Right hindlimb (tissue), 1 donor: ENCODE results near the gene SPDYE9.
"Not testable (repeated sequence)": the region's sequence is repeated elsewhere in the genome, so short reads cannot be mapped to it uniquely, and the experiment has no call there.

Experiments
- DNase-seq: peaks from one replicate; pipeline ENCODE4 v3.0.0-alpha.2; 2018

Gene SPDYE9

DNA sequence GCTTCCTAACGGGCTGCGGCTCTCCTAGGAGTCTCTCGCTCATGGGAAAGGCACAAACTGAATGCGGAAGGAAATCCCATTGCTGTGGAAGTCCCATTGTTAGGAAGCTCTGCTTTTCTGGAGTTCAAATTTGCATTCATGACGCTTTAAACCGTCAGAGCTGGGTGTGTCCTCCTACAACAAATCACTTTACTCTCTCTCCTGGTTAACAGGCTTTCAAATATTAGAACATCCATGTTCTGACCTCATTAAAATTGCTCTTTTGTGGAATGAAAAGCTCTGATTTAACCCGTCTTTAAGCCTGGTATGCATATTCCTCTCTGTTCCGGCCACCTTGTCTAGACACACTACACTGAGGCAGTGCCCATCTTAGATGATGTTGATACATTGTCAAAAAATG, at the start of gene SPDYE9:
Gene SPDYE9, minus strand, starts transcription at position 101 of the 400 bp plus-strand sequence. CDS start 1,800 bp downstream, outside the sequence.
- DNase-seq = not testable (repeated sequence)

GRCh38 chr7:73134866-73135265, 49.0 kb upstream of the SPDYE9 start:
- DNase-seq = not testable (repeated sequence)

DNA sequence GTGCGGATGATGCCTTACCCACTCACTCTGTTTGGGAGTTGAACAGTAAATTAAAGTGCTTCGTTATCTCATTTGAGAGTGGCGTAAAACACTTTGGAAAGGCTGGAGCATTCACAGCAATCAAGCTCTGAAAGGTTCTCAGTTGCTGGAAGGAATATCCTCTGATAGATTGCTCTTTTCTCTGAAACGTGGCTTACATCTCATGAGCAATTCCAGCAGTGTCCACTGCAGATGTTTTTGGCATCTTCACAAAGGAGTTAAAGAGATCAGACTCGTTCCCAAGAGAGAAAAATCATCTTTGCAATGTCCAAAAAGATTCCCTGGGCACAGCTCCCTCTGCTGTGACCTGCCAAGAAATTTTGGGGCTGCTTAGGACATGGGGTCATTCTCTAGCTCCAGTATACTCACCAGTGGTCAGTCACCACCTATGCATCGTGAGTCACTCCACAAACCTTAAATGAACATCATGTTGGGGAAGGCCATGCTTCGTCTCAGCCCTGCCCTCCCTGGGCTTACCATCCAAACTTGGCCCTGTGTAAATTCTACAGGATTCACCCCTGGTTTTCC, 46.9 kb upstream of the SPDYE9 start:
- DNase-seq = not testable (repeated sequence)

- not testable (repeated sequence) for DNase-seq
Observed at GRCh38 chr7:73130612-73131011, 44.8 kb upstream of the SPDYE9 start.

- DNase-seq = not testable (repeated sequence)
Observed at GRCh38 chr7:73124126-73124525, 38.3 kb upstream of the SPDYE9 start.

GRCh38 chr7:73122778-73123447, 37.1 kb upstream of the SPDYE9 start:
- not testable (repeated sequence) for DNase-seq

DNA sequence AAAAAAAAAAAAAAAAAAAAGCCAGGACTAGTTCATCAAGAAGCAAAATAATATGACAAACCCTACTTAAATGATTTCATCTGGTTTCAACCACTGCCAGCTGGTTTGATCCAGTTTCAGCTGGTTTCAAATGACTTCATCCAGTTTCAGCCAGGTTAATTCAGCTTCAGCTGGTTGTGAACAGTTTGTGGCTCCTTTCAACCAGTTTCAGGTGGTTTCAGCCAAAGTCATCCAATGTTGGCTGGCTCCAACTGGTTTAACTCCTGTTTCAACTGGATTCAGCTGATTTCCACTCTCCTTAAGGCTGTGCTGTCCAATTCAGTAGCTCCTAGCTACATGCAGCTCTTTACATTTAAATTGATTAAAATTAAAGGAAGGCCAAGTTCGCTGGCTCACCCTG, 32.3 kb upstream of the SPDYE9 start:
- DNase-seq = not testable (repeated sequence)

DNA sequence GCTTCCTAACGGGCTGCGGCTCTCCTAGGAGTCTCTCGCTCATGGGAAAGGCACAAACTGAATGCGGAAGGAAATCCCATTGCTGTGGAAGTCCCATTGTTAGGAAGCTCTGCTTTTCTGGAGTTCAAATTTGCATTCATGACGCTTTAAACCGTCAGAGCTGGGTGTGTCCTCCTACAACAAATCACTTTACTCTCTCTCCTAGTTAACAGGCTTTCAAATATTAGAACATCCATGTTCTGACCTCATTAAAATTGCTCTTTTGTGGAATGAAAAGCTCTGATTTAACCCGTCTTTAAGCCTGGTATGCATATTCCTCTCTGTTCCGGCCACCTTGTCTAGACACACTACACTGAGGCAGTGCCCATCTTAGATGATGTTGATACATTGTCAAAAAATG, 28.0 kb downstream of the SPDYE9 start, which contains the start of gene SPDYE11:
Gene SPDYE11, minus strand, starts transcription at position 101 of the 400 bp plus-strand sequence. CDS start 1,800 bp downstream, outside the sequence.
- DNase-seq = not testable (repeated sequence)

- not testable (repeated sequence) for DNase-seq
Observed at GRCh38 chr7:73029666-73030065, 56.2 kb downstream of the SPDYE9 start, which contains the start of gene SPDYE8. SPDYE8 (minus strand) TSS chr7:73029766; CDS start chr7:73027966, 1,800 bp downstream.
